HUES6 (cell line): ENCODE measurements around the gene ADGRL3.

Source experiments
- H3K27ac ChIP-seq: 2 replicates; pipeline ENCODE4 v1.7.0; 2013; ENCODE audit warnings: low read depth, mild to moderate bottlenecking, low read length, inconsistent platforms
- H3K27me3 ChIP-seq: 2 replicates; pipeline ENCODE4 v1.6.1; 2013; ENCODE audit warnings: low read length; ENCODE audit not compliant: control insufficient read depth, insufficient read depth
- H3K36me3 ChIP-seq: 2 replicates; pipeline ENCODE4 v1.6.1; 2013; ENCODE audit warnings: low read length; ENCODE audit not compliant: control insufficient read depth, insufficient read depth
- H3K4me1 ChIP-seq: 2 replicates; pipeline ENCODE4 v1.6.1; 2013; ENCODE audit warnings: low read length; ENCODE audit not compliant: control insufficient read depth, insufficient read depth
- H3K4me3 ChIP-seq: 2 replicates; pipeline ENCODE4 v1.5.1; 2013; ENCODE audit warnings: low read depth, low read length
- H3K9ac ChIP-seq: one replicate; pipeline ENCODE4 v1.6.1; 2013; ENCODE audit warnings: mild to moderate bottlenecking, low read length
- H3K9me3 ChIP-seq: 2 replicates; pipeline ENCODE4 v1.6.1; 2013; ENCODE audit warnings: low read depth, low read length; ENCODE audit not compliant: control insufficient read depth, insufficient read depth

Gene ADGRL3

DNA sequence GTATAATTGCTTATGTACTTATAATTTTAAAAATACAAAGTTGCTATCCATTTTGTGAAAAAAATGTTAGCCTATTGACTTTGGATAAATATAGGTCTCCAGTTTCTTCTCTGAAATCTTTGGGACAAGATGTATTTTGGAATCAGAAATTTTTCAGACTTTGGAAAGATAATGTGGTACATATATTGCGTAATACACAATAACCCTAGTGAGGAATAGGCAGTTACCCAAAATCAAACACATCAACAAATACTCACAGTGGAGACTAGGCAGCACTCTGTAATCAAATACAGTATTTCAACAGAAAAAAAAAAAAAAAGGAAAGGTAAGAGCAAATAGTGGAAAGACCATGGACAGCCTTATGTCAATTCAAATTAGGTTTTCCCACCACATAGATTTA is 796.8 kb downstream of the ADGRL3 start:
- Histone ChIP-seq H3K4me1 (peaks cover 9% of the 10 kb centered on the region), H3K27me3 (no peaks in the 10 kb centered on the region), H3K36me3 (no peaks in the 10 kb centered on the region), H3K27ac (no peak overlapping the region), H3K9me3 (no peaks in the 10 kb centered on the region), H3K4me3 (no peak overlapping the region), H3K9ac (no peak overlapping the region)

DNA sequence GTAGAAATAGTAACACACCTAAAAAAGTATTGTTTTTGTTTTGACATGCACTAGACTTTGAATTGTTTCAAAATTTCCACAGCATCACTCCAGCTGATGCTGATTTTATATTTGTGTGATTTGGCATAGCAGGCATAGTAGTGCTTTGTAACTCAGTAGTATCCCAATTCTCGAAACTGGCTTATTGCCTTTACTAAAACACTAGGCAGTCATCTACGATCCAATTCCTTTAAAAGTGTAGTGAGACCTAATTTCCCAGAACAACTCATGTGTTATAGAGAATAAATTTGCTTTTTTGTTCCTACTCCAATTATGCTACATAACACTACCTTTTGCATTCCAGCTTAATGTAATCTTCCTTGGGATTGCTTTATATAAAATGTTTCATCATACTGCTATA is 797.7 kb downstream of the ADGRL3 start:
- H3K36me3 ChIP-seq = no peaks in the 10 kb centered on the region
- H3K4me1 ChIP-seq = peaks cover 6% of the 10 kb centered on the region
- H3K27ac ChIP-seq = no peak overlapping the region
- no peak overlapping the region for H3K9ac ChIP-seq
- H3K27me3 ChIP-seq = no peaks in the 10 kb centered on the region
- no peaks in the 10 kb centered on the region for H3K9me3 ChIP-seq
- H3K4me3 ChIP-seq = no peak overlapping the region

DNA sequence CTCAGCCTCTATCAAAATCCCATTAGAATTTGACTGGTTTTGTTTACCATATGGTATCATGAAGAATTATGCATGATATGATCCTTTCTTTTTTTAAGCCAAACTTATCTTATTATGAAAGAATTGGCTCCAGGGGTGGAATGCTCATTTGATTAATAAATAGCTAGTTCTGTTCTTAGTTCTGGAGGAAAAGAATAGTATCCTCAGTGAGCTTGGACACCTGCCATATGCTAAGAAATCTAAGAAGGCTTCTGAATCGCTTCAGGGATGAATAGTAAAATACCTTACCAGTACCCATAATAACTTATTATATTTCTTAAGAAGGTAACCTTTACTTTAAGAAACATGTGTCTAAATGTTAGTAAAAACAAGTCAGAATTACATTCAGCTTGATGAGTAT is 803.6 kb downstream of the ADGRL3 start:
- no peak overlapping the region for H3K27ac ChIP-seq
- peaks cover 8% of the 10 kb centered on the region for H3K4me1 ChIP-seq
- no peaks in the 10 kb centered on the region for H3K27me3 ChIP-seq
- H3K9ac ChIP-seq = no peak overlapping the region
- no peak overlapping the region for H3K4me3 ChIP-seq
- no peaks in the 10 kb centered on the region for H3K9me3 ChIP-seq
- H3K36me3 ChIP-seq = no peaks in the 10 kb centered on the region

DNA sequence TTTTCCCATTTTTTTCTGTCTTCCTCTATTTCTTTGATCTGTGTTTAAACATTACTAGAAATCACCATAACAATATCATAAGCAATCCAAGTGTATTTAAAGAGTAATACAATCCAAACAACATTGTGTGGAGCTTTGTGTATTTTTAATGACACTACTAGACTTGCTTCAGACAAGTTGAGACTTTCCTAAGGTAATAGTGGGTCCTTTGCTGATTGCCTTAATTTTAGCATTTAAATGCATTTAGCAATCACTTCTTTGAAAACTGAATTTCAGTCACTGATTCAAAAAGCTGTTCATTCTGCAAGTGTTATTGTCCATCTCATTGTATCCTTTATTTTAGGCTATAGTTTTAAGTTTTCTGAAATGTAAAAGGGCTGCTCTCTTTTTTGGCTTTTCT is 804.8 kb downstream of the ADGRL3 start:
- H3K4me1 ChIP-seq = peaks cover 8% of the 10 kb centered on the region
- no peak overlapping the region for H3K9ac ChIP-seq
- H3K27ac ChIP-seq = no peak overlapping the region
- no peaks in the 10 kb centered on the region for H3K36me3 ChIP-seq
- no peaks in the 10 kb centered on the region for H3K27me3 ChIP-seq
- no peaks in the 10 kb centered on the region for H3K9me3 ChIP-seq
- no peak overlapping the region for H3K4me3 ChIP-seq

DNA sequence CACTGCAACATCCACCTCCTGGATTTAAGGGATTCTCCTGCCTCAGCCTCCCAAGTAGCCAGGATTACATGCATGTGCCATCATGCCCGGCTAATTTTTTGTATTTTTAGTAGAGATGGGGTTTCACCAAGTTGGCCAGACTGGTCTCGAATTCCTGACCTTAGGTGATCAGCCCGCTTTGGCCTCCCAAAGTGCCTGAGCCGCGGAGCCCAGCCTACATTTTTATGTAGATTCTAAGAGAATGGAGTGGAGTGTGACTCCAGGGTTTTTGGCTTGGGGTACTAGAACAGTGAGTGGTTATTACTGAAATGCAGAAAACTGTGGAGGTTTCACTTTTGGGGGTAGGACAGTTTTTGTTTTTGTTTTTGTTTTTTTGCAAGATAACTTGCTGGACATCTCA is 806.0 kb downstream of the ADGRL3 start:
- Histone ChIP-seq H3K4me1 (peaks cover 8% of the 10 kb centered on the region), H3K9ac (no peak overlapping the region), H3K9me3 (no peaks in the 10 kb centered on the region), H3K27me3 (no peaks in the 10 kb centered on the region), H3K4me3 (no peak overlapping the region), H3K36me3 (no peaks in the 10 kb centered on the region), H3K27ac (no peak overlapping the region)

DNA sequence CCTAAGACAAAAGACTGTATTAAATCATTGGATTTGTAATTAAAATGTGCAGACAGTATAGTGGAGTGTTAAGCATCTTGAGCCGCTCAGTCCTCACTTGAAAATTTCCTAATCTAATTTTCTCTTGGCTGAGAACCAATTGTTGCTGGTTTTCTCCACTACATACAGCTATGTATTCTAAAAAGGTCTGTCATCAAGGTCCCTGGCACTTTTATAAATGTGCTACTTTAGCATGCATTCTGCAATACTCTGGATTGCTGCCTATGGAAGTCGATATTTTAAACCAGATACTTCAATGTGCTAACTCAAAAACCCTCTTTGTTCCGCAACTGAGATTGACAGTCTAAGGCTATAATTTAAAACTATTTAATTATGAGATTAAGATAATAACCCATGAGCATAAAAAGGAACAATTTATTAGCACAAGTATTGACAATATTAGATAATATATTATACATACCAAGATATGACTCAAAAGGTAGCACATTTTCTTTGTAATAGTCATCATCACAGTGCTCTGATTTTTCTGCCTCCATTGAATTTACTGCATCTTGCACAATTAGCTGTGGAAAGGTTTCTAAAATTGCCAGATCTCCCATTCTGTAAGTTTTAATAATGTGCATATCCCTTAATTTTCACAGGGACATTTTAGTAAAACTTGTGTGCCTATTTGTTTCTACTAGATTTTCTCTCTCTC is 815.1 kb downstream of the ADGRL3 start:
- Histone ChIP-seq H3K27ac (no peak overlapping the region), H3K4me1 (no peaks in the 10 kb centered on the region), H3K4me3 (no peak overlapping the region), H3K36me3 (no peaks in the 10 kb centered on the region), H3K9ac (no peak overlapping the region), H3K9me3 (no peaks in the 10 kb centered on the region), H3K27me3 (no peaks in the 10 kb centered on the region)

DNA sequence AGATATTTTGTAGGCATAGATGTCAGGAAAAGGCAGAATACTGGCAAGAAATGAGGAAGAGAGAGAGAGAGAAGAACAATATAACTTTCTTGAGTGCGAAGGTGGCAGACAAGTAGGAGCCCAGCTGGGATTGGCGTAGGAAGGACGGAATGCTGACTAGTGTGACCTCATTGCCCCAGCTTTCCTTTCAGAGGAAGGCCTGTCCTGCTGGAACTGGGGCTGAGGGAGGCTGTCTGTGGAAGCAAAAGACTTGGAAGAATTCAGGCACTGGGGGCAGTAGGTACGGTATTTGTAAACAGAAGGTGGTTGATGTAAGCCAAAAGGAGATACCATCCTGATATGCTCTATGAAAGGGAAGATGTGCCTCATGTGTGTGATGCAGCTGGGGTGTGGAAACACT is 818.4 kb downstream of the ADGRL3 start:
- Histone ChIP-seq H3K27ac (no peak overlapping the region), H3K4me3 (no peak overlapping the region), H3K4me1 (no peaks in the 10 kb centered on the region), H3K9me3 (no peaks in the 10 kb centered on the region), H3K27me3 (no peaks in the 10 kb centered on the region), H3K9ac (no peak overlapping the region), H3K36me3 (no peaks in the 10 kb centered on the region)

DNA sequence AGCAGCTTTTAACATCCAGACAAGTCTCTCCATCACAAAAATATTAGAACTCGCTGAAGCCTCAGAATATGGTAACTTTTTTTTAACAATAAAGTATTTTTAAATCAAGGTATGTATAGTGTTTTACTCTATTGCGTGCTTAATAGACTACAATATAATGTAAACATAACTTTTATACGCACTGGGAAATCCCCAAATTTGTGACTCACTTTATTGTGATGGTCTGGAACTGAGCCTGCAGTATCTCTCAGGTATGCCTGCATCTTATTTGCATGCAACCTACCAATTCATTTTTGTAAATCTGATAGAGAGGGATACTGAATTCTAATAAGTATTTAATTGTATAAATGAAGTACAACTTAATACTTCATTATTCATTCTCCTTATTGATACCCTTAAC is 823.5 kb downstream of the ADGRL3 start:
- no peaks in the 10 kb centered on the region for H3K36me3 ChIP-seq
- H3K9me3 ChIP-seq = no peaks in the 10 kb centered on the region
- H3K9ac ChIP-seq = no peak overlapping the region
- H3K27me3 ChIP-seq = no peaks in the 10 kb centered on the region
- no peaks in the 10 kb centered on the region for H3K4me1 ChIP-seq
- H3K27ac ChIP-seq = no peak overlapping the region
- no peak overlapping the region for H3K4me3 ChIP-seq

DNA sequence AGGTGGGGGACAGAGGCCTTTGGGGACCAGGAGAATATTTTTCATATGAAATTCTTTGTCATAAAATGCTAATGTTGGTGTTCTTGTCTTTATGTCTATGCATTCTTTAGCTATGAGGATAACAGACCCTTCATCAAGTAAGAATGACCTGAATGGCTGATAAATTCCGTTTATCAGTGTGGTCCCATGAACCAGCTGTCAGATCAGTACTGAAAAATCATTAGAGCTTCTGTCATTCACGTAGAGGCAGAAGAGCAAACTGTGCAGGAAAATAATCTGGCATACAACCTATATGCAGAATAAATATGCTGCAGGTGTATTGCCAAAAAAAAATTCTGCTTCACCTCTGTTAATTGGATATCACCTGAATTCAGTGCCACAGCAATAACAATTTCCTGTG is 828.6 kb downstream of the ADGRL3 start:
- Histone ChIP-seq H3K27me3 (no peaks in the 10 kb centered on the region), H3K9ac (no peak overlapping the region), H3K36me3 (no peaks in the 10 kb centered on the region), H3K27ac (no peak overlapping the region), H3K9me3 (no peaks in the 10 kb centered on the region), H3K4me1 (no peaks in the 10 kb centered on the region), H3K4me3 (no peak overlapping the region)

DNA sequence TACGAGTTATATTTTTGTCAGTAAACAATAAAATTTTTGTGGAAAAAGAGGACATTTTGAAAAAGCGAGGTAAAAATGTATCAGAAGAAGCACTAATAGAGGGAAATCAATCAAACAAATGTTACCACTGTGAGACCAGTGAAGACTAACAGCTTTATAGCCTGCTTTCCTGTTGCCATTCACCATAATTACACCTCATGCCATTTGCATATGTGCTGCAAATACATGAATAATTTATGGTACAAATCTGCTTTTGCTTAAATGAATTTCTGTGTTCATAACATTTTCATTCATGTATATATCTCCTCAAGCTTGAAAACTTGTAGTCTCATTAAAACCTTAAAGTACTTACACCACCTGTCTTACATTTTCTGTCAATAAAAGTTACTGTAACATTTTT is 830.8 kb downstream of the ADGRL3 start:
- Histone ChIP-seq H3K4me3 (no peak overlapping the region), H3K9ac (no peak overlapping the region), H3K4me1 (no peaks in the 10 kb centered on the region), H3K36me3 (no peaks in the 10 kb centered on the region), H3K27me3 (no peaks in the 10 kb centered on the region), H3K9me3 (no peaks in the 10 kb centered on the region), H3K27ac (no peak overlapping the region)

DNA sequence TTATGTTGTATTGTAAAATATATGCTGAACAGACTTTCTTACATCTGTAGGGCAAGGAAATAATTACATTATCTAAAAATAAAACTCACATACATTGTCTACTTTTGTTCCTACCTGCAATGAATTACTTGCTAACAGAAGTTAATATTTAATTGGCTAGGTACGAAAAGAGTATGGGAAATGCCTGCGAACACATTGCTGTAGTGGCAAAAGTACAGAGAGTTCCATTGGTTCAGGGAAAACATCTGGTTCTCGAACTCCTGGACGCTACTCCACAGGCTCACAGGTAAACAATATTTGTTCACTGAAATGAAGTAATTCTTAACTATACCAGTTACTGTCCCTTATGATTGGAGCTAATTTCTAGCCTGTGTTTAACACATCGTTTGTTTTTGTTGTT is 837.4 kb downstream of the ADGRL3 start:
- H3K4me1 ChIP-seq = no peaks in the 10 kb centered on the region
- H3K27me3 ChIP-seq = no peaks in the 10 kb centered on the region
- no peak overlapping the region for H3K9ac ChIP-seq
- H3K27ac ChIP-seq = no peak overlapping the region
- no peaks in the 10 kb centered on the region for H3K9me3 ChIP-seq
- H3K4me3 ChIP-seq = no peak overlapping the region
- H3K36me3 ChIP-seq = no peaks in the 10 kb centered on the region

DNA sequence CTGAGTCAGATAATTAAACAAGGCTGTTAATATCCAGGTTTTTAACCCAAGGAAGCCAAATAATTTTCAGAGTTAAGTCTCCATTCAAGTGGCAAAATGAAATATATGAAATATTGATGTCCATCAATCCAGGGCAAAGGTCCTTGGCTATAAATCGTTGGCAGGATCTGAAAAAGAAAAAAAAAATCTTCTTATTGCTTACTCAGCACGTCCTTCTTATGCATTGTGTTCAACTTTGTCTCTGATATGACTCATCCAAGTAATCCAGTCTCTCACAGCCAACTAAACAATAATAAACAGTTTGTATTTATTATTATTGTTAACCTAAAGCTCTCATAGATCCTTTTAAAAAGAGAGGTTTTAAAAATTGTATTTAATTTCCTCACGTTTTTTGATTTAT is 851.2 kb downstream of the ADGRL3 start:
- no peaks in the 10 kb centered on the region for H3K9me3 ChIP-seq
- H3K4me1 ChIP-seq = no peaks in the 10 kb centered on the region
- H3K36me3 ChIP-seq = no peaks in the 10 kb centered on the region
- no peak overlapping the region for H3K27ac ChIP-seq
- H3K9ac ChIP-seq = no peak overlapping the region
- H3K27me3 ChIP-seq = no peaks in the 10 kb centered on the region
- no peak overlapping the region for H3K4me3 ChIP-seq
